HUDEP-2 (cell line): ENCODE data around the gene HOXA2.

Experiments
- DNase-seq, 76 experiments: peaks; one replicate each; lab custom pipeline; 2025; ENCODE audit not compliant: unreplicated experiment in 76 of 76; lab: John Stamatoyannopoulos, UW

The HOXA2 gene

DNA sequence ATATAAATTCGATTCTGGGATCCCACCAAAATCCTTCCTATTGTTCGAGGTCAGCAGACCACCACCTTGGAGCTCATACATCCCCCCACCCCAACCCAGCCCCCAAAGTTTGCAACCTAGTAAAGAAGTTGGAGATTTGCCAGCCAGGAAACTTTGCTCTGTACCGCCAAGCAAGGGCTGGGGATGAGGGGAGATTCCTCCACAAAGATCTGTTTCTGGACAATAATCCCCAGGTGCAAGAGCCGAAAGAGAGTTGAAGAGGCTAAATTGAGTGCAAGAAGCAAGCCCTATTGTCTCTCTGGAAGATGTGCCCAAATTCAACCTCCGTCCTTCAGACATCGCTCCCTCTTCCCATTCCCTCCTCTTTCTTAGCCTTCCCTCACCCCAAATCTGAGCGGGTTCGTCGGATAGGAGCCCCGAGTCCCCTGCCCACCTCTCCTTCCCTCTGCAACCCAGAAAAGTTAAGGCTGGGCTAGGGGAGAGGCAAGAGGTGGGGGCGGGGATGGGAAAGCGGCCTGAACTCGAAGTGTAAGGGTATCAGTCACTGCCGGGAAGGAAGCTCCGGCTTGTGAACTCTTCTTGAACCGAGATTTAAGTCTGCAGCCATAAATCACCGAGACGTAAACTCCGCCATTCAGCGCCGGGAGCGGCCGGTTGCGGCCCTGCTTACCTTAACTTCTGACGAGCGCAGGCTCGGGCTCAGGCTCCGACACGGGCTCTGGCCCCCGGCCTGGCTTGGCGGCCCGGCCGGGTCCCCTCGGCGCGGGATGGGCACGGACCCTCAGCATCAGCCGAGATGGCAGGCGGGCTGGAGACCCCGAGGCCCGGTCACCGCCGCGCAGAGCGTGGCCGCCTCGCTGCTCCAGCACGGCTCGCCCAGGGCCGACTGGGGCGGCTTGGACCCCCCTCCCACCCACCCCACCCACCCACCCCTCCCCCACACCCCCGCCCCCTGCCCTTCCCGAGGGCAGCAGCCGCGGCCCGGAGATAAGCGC lies 10.8 kb upstream of the HOXA2 start:
- no peak for DNase-seq

DNA sequence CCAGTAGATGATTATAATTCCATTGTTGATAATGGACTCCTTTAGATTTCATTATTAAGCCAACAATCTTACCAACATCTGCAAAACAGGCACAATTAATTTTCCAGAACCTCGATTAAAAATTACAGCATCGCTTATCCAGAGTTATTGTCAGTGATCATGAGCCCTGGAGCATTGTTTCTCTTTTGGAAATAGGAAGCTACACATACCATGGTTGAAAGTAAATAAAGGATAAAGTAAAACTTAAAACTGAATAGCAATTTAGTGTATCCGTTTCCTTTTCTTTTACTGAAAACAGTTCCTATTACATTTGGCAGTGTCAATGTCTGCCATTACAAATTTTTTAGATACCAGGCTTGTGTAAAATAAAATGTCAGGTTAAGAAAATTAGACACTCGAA lies 9.9 kb upstream of the HOXA2 start:
- no peak for DNase-seq

DNA sequence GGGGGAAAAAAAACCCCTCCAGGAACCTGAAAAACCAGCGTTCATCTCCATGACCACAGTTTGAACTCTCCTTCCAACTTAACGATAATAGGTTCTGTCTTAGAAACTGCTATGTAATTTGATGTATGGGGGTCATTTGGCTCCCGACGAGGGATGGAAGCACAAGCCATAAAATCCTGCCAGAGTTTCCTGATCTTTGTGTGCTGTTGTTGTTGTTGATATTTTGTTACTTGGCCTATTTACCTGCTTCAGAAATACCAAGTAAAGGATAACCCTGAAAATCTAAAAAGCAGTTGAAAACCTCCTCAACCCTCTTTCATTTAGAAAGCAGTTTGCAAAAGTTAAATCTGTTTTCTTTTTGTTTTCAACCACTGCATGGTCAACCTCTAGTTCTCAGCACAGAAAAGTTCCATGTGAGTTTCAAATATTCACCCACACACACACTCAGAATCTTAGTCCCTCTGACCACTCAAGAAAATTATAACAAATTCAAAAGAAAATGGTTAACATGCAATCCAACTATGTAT lies 9.3 kb upstream of the HOXA2 start:
- DNase-seq: no peak

- no peak for DNase-seq
Observed at GRCh38 chr7:27111042-27111750, 8.7 kb upstream of the HOXA2 start.

DNA sequence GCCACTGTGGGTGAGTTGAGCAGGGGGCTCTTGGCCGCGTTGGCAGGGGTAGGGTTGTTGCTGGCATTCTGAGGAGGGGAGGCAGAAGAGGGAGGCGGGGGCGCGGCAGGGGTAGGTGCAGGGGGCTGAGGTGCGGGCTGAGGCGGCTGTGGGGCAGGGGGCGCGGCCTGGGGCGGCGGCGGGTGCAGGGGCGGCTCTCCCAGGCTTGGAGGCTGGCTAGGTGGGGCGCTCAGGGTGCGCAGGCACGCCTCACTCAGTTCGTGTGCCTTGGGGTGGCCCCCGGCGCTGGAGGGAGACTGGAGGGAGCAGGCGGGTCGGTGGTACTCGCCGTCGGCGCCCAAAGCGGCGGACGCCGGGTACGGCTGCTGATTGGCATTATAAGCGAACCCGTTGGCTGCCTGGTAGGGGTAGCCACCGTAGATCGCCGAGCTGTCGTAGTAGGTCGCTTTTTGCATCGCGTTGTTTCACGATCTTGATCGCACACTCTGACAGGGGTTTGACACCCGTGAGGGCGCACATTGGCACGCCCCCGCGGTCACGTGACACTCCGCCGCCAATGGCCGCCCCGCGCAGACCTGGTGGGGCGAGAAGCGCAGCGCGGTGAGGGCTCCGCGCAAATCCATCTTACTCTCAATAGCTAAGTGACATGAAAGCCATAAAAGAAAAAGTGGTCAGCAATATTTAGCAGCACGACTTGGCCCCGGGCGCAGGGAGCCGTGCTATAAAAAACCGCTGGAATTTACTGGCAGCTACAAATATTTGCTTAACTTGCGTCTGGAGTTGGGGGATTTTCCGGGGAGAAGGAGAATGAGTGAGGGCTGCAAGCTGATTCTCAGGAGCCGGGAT lies 7.9 kb upstream of the HOXA2 start:
- DNase-seq: no peak

DNA sequence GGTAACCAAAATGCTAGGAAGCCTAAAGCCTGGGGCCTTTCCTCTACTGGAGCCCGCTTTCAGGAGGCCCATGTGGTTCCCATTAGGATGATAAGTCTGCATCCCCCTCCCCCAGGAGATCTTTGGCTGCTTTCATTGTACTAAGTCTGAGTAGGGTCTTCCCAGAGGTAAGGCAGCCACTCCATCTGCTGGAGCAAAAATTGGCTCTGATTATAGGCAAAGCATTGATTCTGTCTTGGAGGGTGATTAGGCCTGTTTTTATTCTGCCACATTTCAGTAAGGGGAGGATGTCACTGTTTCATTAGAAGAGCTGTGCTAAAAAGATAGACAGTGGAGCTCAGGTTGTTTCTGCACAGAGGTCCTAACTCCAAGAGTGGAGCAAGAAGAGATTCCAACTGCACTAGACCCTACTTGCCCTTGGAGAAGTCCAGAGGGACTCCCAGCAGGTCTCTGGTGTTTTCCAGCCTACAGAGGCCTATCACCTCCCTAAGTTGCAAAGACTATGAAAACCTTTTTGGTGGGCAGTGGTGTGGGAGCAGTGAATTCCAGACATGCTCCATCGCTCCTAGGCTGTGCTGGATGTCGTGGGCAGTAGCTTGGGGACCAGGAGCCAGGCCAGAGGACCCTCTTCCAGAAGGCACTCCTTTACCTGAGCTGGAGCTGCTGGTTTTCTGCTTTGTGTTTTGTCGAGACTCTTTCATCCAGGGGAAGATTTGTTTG lies 7.1 kb upstream of the HOXA2 start:
- DNase-seq: no peak

GRCh38 chr7:27108390-27109127 lies 6.1 kb upstream of the HOXA2 start:
- no peak for DNase-seq

GRCh38 chr7:27107391-27108381 lies 5.2 kb upstream of the HOXA2 start:
- no peak for DNase-seq

GRCh38 chr7:27106901-27107240 lies 4.4 kb upstream of the HOXA2 start:
- DNase-seq: no peak

GRCh38 chr7:27106181-27106900 lies 3.9 kb upstream of the HOXA2 start:
- no peak for DNase-seq

- DNase-seq: no peak
Observed at GRCh38 chr7:27105301-27106031, 3.0 kb upstream of the HOXA2 start.

GRCh38 chr7:27104341-27105058 lies 2.0 kb upstream of the HOXA2 start:
- no peak for DNase-seq

DNA sequence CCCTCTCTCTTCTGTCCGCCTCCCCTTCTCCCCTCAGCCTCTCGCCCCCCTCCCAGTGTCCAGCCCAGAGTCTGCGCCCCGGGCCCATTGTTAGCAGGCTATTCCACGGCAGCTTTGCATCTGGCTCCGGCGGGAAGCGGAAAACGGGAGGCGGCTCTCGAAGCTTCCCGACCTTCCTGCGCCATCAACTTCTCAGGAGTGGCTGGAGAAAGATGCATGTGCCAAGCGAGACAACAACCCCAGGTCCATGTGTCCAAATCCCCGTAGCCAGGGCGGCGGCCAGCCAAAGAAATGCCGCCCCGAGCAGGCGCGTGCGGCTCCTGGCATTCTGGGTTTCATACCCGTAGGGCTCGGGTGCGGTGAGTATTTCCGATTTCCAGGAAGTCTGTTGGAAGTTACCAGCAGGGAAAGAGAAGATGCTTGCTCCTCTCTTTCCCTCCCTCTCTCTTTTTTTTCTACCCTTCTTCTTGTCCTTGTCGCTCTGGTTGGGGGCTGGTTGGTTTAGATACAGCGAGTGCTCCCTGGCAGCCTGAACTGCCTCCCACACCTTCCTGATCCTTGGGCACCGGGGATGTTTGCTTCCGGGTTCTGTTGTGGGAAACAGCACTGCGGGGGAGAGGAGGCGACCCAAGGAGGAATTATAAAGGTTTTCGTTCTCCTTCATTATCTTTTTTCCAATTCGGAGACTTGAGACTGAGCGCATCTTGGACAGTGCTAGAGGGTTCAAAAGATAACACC lies 1.2 kb upstream of the HOXA2 start:
- no peak for DNase-seq

DNA sequence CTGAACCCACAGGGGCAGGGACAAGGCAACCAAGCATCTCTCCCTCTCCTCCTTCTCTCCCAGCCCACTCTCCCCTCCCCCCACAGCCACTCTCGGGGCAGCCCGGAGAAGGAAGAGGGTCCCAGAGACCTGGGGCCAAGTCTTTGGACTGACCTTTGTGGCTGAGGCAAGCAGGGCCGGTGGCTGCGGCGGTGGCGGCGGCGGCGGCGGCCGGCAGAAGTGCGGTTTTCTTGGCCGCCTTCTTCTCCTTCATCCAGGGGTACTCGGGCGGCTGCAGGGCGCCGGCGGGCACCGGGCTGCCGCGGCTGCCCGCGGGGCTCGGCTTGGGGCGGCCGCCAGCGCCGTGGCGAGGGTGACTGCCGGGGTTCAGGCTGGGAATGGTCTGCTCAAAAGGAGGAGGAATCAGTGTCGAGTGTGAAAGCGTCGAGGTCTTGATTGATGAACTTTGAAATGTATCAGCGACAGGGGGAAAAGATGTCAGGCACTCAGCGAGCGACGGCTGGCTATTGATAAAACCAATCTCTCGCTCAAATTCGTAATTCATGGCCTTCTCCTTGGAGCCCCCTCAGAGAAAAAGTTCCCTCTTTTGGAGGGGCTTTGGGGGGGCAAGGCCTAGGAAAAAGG lies 414 bp downstream of the HOXA2 start:
- no peak for DNase-seq
